Measurements from ENCODE around the gene SMAD3.

- TF ChIP-seq CTCF (IDR thresholded peaks at IDR 0.05) (no peak), EZH2 (IDR thresholded peaks at IDR 0.05; ENCODE audit: borderline replicate concordance, insufficient read depth, low read depth, low read length, poor library complexity, severe bottlenecking) (no peak)
Measured at GRCh38 chr15:67033012-67033411, 32.4 kb upstream of the SMAD3 start.
